ENCODE data around the gene TNFRSF12A. TPM values are rescaled to one million over a fixed set of nuclear protein-coding genes. Genes with fewer than 3 reads are reported as not detected.

Gene TNFRSF12A
- total and polyA plus RNA-seq, 2 of the 13 experiments (the other 11 are each of a cell fraction or from before 2014, with no cell fraction given) = 61.9 to 66.0 TPM

DNA sequence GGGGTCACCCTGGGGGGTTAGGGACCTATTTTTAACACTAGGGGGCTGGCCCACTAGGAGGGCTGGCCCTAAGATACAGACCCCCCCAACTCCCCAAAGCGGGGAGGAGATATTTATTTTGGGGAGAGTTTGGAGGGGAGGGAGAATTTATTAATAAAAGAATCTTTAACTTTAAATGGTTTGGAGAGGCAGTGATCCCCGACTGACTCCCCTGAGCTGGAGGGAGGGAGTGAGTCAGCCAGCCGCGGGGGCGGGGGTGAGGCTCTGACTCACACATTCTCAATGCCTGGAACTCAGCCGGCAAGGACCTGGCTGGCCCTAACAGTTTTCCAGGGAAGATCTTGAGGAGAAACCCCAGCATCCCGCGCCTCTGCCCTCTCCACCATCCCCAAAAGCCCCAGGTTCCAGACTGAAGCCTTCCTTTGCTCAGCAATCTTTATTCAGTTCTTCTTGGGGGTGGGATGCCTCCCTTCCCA lies 2.1 kb downstream of the TNFRSF12A start (continued):
- TF ChIP-seq, protein P1, sequence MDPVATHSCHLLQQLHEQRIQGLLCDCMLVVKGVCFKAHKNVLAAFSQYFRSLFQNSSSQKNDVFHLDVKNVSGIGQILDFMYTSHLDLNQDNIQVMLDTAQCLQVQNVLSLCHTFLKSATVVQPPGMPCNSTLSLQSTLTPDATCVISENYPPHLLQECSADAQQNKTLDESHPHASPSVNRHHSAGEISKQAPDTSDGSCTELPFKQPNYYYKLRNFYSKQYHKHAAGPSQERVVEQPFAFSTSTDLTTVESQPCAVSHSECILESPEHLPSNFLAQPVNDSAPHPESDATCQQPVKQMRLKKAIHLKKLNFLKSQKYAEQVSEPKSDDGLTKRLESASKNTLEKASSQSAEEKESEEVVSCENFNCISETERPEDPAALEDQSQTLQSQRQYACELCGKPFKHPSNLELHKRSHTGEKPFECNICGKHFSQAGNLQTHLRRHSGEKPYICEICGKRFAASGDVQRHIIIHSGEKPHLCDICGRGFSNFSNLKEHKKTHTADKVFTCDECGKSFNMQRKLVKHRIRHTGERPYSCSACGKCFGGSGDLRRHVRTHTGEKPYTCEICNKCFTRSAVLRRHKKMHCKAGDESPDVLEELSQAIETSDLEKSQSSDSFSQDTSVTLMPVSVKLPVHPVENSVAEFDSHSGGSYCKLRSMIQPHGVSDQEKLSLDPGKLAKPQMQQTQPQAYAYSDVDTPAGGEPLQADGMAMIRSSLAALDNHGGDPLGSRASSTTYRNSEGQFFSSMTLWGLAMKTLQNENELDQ (CRISPR knock-in tag; IDR thresholded peaks at IDR 0.05; ENCODE audit: borderline replicate concordance) = no peak
- TF ChIP-seq JUN (CRISPR knock-in tag; IDR thresholded peaks at IDR 0.05) (peak; percentile 62; the same call in 1 of the 2 replicates), TSC22D2 (CRISPR knock-in tag; IDR thresholded peaks at IDR 0.05; ENCODE audit: borderline replicate concordance) (no peak), CCAR2 (optimal IDR thresholded peaks at IDR 0.05; ENCODE audit: low read depth, low read length) (no peak), ZNF652 (CRISPR knock-in tag; IDR thresholded peaks at IDR 0.05; ENCODE audit: borderline replicate concordance, low read depth) (no peak), FOSL1 (CRISPR knock-in tag; IDR thresholded peaks at IDR 0.05; ENCODE audit: borderline replicate concordance) (peak; percentile 91), POLR2G (IDR thresholded peaks at IDR 0.05; ENCODE audit: low read depth, low read length) (peak; percentile 48), JUNB (CRISPR knock-in tag; IDR thresholded peaks at IDR 0.05; ENCODE audit: borderline replicate concordance) (peak; percentile 68; the same call in 1 of the 2 replicates), REPIN1 (CRISPR knock-in tag; IDR thresholded peaks at IDR 0.05; ENCODE audit: borderline replicate concordance, low read depth) (no peak), ZNF34 (CRISPR knock-in tag; IDR thresholded peaks at IDR 0.05; ENCODE audit: borderline replicate concordance) (no peak), MTF2 (CRISPR knock-in tag; IDR thresholded peaks at IDR 0.05; ENCODE audit: borderline replicate concordance) (no peak), ZSCAN30 (CRISPR knock-in tag; IDR thresholded peaks at IDR 0.05) (no peak), ZNF331 (CRISPR knock-in tag; IDR thresholded peaks at IDR 0.05) (no peak), CENPX (CRISPR knock-in tag; IDR thresholded peaks at IDR 0.05) (no peak), TEAD3 (CRISPR knock-in tag; optimal IDR thresholded peaks at IDR 0.05; ENCODE audit: borderline replicate concordance) (peak; percentile 89), PRMT3 (CRISPR knock-in tag; IDR thresholded peaks at IDR 0.05; ENCODE audit: borderline replicate concordance, low read depth) (no peak), LCORL (IDR thresholded peaks at IDR 0.05) (no peak), LCORL (CRISPR knock-in tag; IDR thresholded peaks at IDR 0.05) (peak; percentile 28; the same call in 1 of the 2 replicates), ZNF205 (CRISPR knock-in tag; IDR thresholded peaks at IDR 0.05) (no peak), ZBTB8A (CRISPR knock-in tag; IDR thresholded peaks at IDR 0.05; ENCODE audit: borderline replicate concordance, low read depth) (no peak), ARNTL (CRISPR knock-in tag; IDR thresholded peaks at IDR 0.05) (no peak), ZNF747 (CRISPR knock-in tag; IDR thresholded peaks at IDR 0.05; ENCODE audit: borderline replicate concordance) (no peak)
- TF ChIP-seq, protein P2, sequence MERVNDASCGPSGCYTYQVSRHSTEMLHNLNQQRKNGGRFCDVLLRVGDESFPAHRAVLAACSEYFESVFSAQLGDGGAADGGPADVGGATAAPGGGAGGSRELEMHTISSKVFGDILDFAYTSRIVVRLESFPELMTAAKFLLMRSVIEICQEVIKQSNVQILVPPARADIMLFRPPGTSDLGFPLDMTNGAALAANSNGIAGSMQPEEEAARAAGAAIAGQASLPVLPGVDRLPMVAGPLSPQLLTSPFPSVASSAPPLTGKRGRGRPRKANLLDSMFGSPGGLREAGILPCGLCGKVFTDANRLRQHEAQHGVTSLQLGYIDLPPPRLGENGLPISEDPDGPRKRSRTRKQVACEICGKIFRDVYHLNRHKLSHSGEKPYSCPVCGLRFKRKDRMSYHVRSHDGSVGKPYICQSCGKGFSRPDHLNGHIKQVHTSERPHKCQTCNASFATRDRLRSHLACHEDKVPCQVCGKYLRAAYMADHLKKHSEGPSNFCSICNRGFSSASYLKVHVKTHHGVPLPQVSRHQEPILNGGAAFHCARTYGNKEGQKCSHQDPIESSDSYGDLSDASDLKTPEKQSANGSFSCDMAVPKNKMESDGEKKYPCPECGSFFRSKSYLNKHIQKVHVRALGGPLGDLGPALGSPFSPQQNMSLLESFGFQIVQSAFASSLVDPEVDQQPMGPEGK (CRISPR knock-in tag; IDR thresholded peaks at IDR 0.05) = peak; percentile 86
- TF ChIP-seq, protein P3, sequence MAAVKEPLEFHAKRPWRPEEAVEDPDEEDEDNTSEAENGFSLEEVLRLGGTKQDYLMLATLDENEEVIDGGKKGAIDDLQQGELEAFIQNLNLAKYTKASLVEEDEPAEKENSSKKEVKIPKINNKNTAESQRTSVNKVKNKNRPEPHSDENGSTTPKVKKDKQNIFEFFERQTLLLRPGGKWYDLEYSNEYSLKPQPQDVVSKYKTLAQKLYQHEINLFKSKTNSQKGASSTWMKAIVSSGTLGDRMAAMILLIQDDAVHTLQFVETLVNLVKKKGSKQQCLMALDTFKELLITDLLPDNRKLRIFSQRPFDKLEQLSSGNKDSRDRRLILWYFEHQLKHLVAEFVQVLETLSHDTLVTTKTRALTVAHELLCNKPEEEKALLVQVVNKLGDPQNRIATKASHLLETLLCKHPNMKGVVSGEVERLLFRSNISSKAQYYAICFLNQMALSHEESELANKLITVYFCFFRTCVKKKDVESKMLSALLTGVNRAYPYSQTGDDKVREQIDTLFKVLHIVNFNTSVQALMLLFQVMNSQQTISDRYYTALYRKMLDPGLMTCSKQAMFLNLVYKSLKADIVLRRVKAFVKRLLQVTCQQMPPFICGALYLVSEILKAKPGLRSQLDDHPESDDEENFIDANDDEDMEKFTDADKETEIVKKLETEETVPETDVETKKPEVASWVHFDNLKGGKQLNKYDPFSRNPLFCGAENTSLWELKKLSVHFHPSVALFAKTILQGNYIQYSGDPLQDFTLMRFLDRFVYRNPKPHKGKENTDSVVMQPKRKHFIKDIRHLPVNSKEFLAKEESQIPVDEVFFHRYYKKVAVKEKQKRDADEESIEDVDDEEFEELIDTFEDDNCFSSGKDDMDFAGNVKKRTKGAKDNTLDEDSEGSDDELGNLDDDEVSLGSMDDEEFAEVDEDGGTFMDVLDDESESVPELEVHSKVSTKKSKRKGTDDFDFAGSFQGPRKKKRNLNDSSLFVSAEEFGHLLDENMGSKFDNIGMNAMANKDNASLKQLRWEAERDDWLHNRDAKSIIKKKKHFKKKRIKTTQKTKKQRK (IDR thresholded peaks at IDR 0.05; ENCODE audit: low read length) = no peak

All from HepG2 (cell line).